C4-2B (cell line): Measurements from ENCODE around the gene GHRH.

ENCODE experiments used
- CTCF ChIP-seq: fragments of 450-650 bp; conservative IDR thresholded peaks from 2 replicates; pipeline ENCODE4 v1.5.1; 2017; ENCODE audit warnings: mild to moderate bottlenecking
- ZFX ChIP-seq: fragments of 450-650 bp; IDR thresholded peaks from 2 replicates; pipeline ENCODE4 v1.6.1; 2017

GRCh38 chr20:37242503-37242902 lies 19.1 kb downstream of the GHRH start:
- TF ChIP-seq CTCF (no peak), ZFX (no peak)
